Motor neuron (in vitro differentiated cells): ENCODE measurements around the gene CCDC71L. TPM values are rescaled to one million over a fixed set of nuclear protein-coding genes. Genes with fewer than 3 reads are reported as not detected.

ENCODE experiments used
- total RNA-seq, 8 experiments: library from RNA; unstranded; fragments of 300-600 nt; gene quantifications; 2 replicates each; pipeline versions ENCODE4 v1.2.3 to v1.2.4, GENCODE V29; 2022

Gene CCDC71L
- total RNA-seq, 8 experiments from 2014 or later, result 10.8 to 47.0 (median 14.8) TPM

Other genes starting within 250 kb of the CCDC71L start
- 10 to 100 TPM in 1 of 8 experiments, 1 to 10 TPM in 1, under 1 TPM in 2, not detected in 4; 0.14 to 38.7 (median 1.5) TPM for gene PIK3CG, start 204.1 kb upstream of the CCDC71L start, total RNA-seq